IMR-90 (cell line): ENCODE results near the gene FGGY. TPM values are rescaled to one million over a fixed set of nuclear protein-coding genes. Genes with fewer than 3 reads are reported as not detected.

Source experiments
- ATAC-seq: fragments of 200-7000 bp; cut with Tn5 transposase; 2 replicates; pipeline ENCODE4 v1.9.1; 2020; ENCODE audit warnings: low read depth, mild to moderate bottlenecking, moderate library complexity
- BruUV-seq: library from RNA; stranded (reverse); fragments of 400-500 nt; replicated peaks from 2 replicates; lab custom pipeline; 2021; lab: Mats Ljungman, UMichigan
- CTCF ChIA-PET: fragments of 300-600 bp; formaldehyde crosslinking; extraction: SDS; loops from one replicate; lab custom pipeline; 2021; ENCODE audit warnings: antibody characterized with exemption; lab: Yijun Ruan, JAX
- POLR2A ChIA-PET: fragments of 300-600 bp; sonication (Branson Sonifier 250); formaldehyde crosslinking; loops from one replicate; lab custom pipeline; 2022; ENCODE audit warnings: antibody characterized with exemption; ENCODE audit not compliant: unreplicated experiment; lab: Charles Lee
- DNase-seq: peaks from one replicate; pipeline ENCODE4 v3.0.0; 2013
- H2AFZ ChIP-seq: replicated peaks from 2 replicates; pipeline ENCODE3; 2013; ENCODE audit warnings: low read length, mild to moderate bottlenecking; ENCODE audit not compliant: poor library complexity
- H2AK5ac ChIP-seq: 2 replicates; pipeline ENCODE4 v1.6.1; 2013; ENCODE audit warnings: low read depth, low read length, inconsistent platforms
- H2AK9ac ChIP-seq: replicated peaks from 2 replicates; pipeline ENCODE3; 2013; ENCODE audit warnings: mild to moderate bottlenecking, low read depth, low read length, moderate library complexity; ENCODE audit not compliant: poor library complexity
- H2BK120ac ChIP-seq: 2 replicates; pipeline ENCODE4 v1.6.1; 2013; ENCODE audit warnings: low read depth, low read length, inconsistent platforms
- H2BK15ac ChIP-seq: 3 replicates; pipeline ENCODE4 v1.6.1; 2013; ENCODE audit warnings: low read depth, low read length, inconsistent platforms
- H2BK20ac ChIP-seq: 2 replicates; pipeline ENCODE4 v1.6.1; 2013; ENCODE audit warnings: low read depth, mild to moderate bottlenecking, inconsistent platforms, low read length, moderate library complexity
- H2BK5ac ChIP-seq: 2 replicates; pipeline ENCODE4 v1.6.1; 2013; ENCODE audit warnings: mild to moderate bottlenecking, low read depth, low read length, inconsistent platforms; ENCODE audit not compliant: poor library complexity, severe bottlenecking
- H3K14ac ChIP-seq: replicated peaks from 2 replicates; pipeline ENCODE4 v1.6.1; 2013; ENCODE audit warnings: low read depth, low read length, inconsistent platforms
- H3K18ac ChIP-seq: 2 replicates; pipeline ENCODE4 v1.6.1; 2013; ENCODE audit warnings: low read depth, low read length, control low read depth
- H3K23ac ChIP-seq: 2 replicates; pipeline ENCODE4 v1.6.1; 2013; ENCODE audit warnings: low read depth, low read length, inconsistent platforms
- H3K27ac ChIP-seq: 2 replicates; pipeline ENCODE4 v1.5.1; 2013; ENCODE audit warnings: mild to moderate bottlenecking, control low read depth, low read length; ENCODE audit not compliant: insufficient read depth
- H3K27me3 ChIP-seq: 2 replicates; pipeline ENCODE4 v1.6.1; 2013; ENCODE audit warnings: low read length; ENCODE audit not compliant: control insufficient read depth, insufficient read depth
- H3K36me3 ChIP-seq: 2 replicates; pipeline ENCODE4 v1.6.1; 2013; ENCODE audit warnings: low read length, mixed read lengths; ENCODE audit not compliant: control insufficient read depth, insufficient read depth
- H3K4ac ChIP-seq: 2 replicates; pipeline ENCODE4 v1.6.1; 2013; ENCODE audit warnings: low read depth, low read length, inconsistent platforms
- H3K4me1 ChIP-seq: 2 replicates; pipeline ENCODE4 v1.6.1; 2013; ENCODE audit warnings: low read length, mixed read lengths; ENCODE audit not compliant: control insufficient read depth, insufficient read depth
- H3K4me2 ChIP-seq: 2 replicates; pipeline ENCODE4 v1.6.1; 2013; ENCODE audit warnings: low read depth, mild to moderate bottlenecking, control low read depth, low read length, moderate library complexity
- H3K4me3 ChIP-seq: 2 replicates; pipeline ENCODE4 v1.5.1; 2013; ENCODE audit warnings: low read depth, mild to moderate bottlenecking, control low read depth, low read length, moderate library complexity; ENCODE audit not compliant: insufficient read depth
- H3K56ac ChIP-seq: 2 replicates; pipeline ENCODE4 v1.6.1; 2013; ENCODE audit warnings: low read length, inconsistent platforms; ENCODE audit not compliant: insufficient read depth; ENCODE audit errors: extremely low read depth
- H3K79me1 ChIP-seq, 2 experiments: 2 replicates each; pipeline ENCODE4 v1.6.1; 2013; ENCODE audit warnings: low read length in 2 of 2, inconsistent platforms in 1 of 2, low read depth in 1 of 2
- H3K9ac ChIP-seq: 2 replicates; pipeline ENCODE4 v1.6.1; 2013; ENCODE audit warnings: low read depth, low read length, control low read depth
- H3K9me1 ChIP-seq: 2 replicates; pipeline ENCODE4 v1.6.1; 2013; ENCODE audit warnings: low read length, inconsistent platforms; ENCODE audit not compliant: insufficient read depth
- H3K9me3 ChIP-seq: 2 replicates; pipeline ENCODE4 v1.6.1; 2013; ENCODE audit warnings: low read length; ENCODE audit not compliant: control insufficient read depth, insufficient read depth
- H4K20me1 ChIP-seq: 2 replicates; pipeline ENCODE4 v1.6.1; 2013; ENCODE audit warnings: low read length, inconsistent platforms; ENCODE audit not compliant: insufficient read depth
- H4K5ac ChIP-seq: 2 replicates; pipeline ENCODE4 v1.6.1; 2013; ENCODE audit warnings: mild to moderate bottlenecking, low read depth, low read length, control low read depth
- H4K8ac ChIP-seq, 2 experiments: 2 replicates each; pipeline ENCODE4 v1.6.1; 2013; ENCODE audit warnings: low read depth in 2 of 2, low read length in 2 of 2, control low read depth in 1 of 2, inconsistent platforms in 1 of 2
- H4K91ac ChIP-seq: 2 replicates; pipeline ENCODE4 v1.6.1; 2013; ENCODE audit warnings: low read depth, low read length, inconsistent platforms; ENCODE audit not compliant: insufficient read depth
- FOS ChIP-seq: fragments of 150-350 bp; IDR thresholded peaks from 2 replicates; pipeline ENCODE4 v1.6.1; 2016; ENCODE audit warnings: low read depth, low read length
- MAFK ChIP-seq: IDR thresholded peaks from 2 replicates; pipeline ENCODE4 v1.6.1; 2012; ENCODE audit warnings: low read depth, low read length, improper control_type of control experiment
- MAZ ChIP-seq: IDR thresholded peaks from 2 replicates; pipeline ENCODE4 v1.6.1; 2012; ENCODE audit warnings: low read depth, mild to moderate bottlenecking, low read length, improper control_type of control experiment, moderate library complexity, borderline replicate concordance
- NFE2L2 ChIP-seq: fragments of 150-350 bp; IDR thresholded peaks from 2 replicates; pipeline ENCODE4 v1.6.1; 2016; ENCODE audit warnings: low read depth, mild to moderate bottlenecking, low read length
- WGBS, 2 experiments: methylation state at CpG; one replicate each; pipeline versions ENCODE4 v1.1.5 to v1.1.7; 2013; ENCODE audit warnings: missing lambda C conversion rate in 2 of 2; ENCODE audit not compliant: insufficient read length in 1 of 2; ENCODE audit errors: extremely low coverage in 2 of 2; 5-methylcytosine and 5-hydroxymethylcytosine counted together
- dilution Hi-C: fragments of 300-500 bp; cut with HindIII; formaldehyde crosslinking; loops from one replicate; pipeline ENCODE4 v1.14.3; 2018; ENCODE audit warnings: low sequenced_read_pairs; ENCODE audit not compliant: unreplicated experiment
- in situ Hi-C: fragments of 300-500 bp; cut with MboI; formaldehyde crosslinking; loops from 3 replicates; pipeline ENCODE4 v1.14.3; 2019; ENCODE audit warnings: low sequenced_read_pairs, inconsistent platforms, mixed read lengths
- intact Hi-C: fragments of 100-400 bp; cut with micrococcal nuclease; formaldehyde crosslinking; loops from 2 replicates; pipeline ENCODE4 v1.10.0; 2022
- polyA plus RNA-seq, 3 experiments: library from polyadenylated mRNA; depleted of rRNA; stranded (reverse); fragments of >200 nt; gene quantifications; 2 replicates each; pipeline ENCODE4 v1.2.3, GENCODE V29; 2012; ENCODE audit warnings: low replicate concordance in 1 of 3
- total RNA-seq: library from RNA; depleted of rRNA; stranded (reverse); fragments of >200 nt; gene quantifications from 2 replicates; pipeline ENCODE4 v1.2.3, GENCODE V29; 2012

Gene FGGY
- total and polyA plus RNA-seq, 2 of the 4 experiments (the other 2 are of a cell fraction) = 5.6 to 14.0 TPM

DNA sequence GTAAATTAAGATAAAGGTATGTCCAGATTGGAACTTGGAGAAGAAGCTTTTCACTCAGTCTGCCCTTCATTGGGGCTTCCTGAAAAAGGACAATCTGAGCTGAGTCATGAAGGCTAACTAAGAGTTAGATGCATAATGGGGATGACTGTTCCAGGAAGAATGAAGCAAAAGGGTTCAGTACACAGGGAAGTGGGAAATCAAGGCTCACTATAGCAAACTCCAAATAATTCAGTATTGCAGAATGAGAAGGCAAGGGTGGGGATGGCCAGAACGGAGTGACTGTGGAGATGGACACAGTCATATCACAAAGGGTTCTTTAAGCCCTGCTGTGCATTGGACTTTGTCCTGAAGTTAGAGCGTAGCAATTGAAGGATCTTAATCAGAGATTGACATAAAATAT is 158.3 kb downstream of the FGGY start:
- Histone ChIP-seq H2BK15ac (0 out of 3 replicates have a peak overlapping the region, but pooled peaks have one; percentile 53), H2BK20ac (peak overlapping the region; percentile 61; the same call in 1 of the 2 replicates), H3K9ac (no peak overlapping the region), H3K4me3 (no peak overlapping the region), H3K4ac (peak overlapping the region; percentile 17; the same call in 1 of the 2 replicates), H3K27me3 (no peaks in the 10 kb centered on the region), H2BK5ac (peak overlapping the region; percentile 56), H3K79me1 (no peaks in the 10 kb centered on the region), H2AK5ac (peak overlapping the region; percentile 52; the same call in 1 of the 2 replicates), H4K5ac (no peak overlapping the region), H3K56ac (no peak overlapping the region), H3K23ac (no peak overlapping the region), H2AFZ (peak overlapping the region; percentile 39), H3K18ac (no peak overlapping the region), H3K4me2 (no peak overlapping the region; the same call in 1 of the 2 replicates), H3K36me3 (no peaks in the 10 kb centered on the region), H3K9me3 (0 out of 2 replicates have a peak, but pooled peaks cover 3% of the 10 kb centered on the region), H3K14ac (peak overlapping the region; percentile 18; the same call in 1 of the 2 replicates), H2AK9ac (no peak overlapping the region), H3K27ac (no peak overlapping the region), H4K8ac (peak overlapping the region in 1 of 2 experiments; percentile 22; a peak in 1 of 4 replicates), H3K9me1 (peaks cover 6% of the 10 kb centered on the region; the same call in 1 of the 2 replicates), H3K4me1 (peaks cover 1% of the 10 kb centered on the region), H4K20me1 (no peaks in the 10 kb centered on the region), H2BK120ac (peak overlapping the region; percentile 51; the same call in 1 of the 2 replicates), H4K91ac (no peak overlapping the region)
- BruUV-seq = no TSS peak
- TF ChIP-seq MAFK = no peak
- TF ChIP-seq NFE2L2 = peak; percentile 8; the same call in 1 of the 2 replicates
- no peak for TF ChIP-seq MAZ
- peak; percentile 51 for TF ChIP-seq FOS
- no CpG with 5 or more reads among the region's 2 CpGs for WGBS, 2 experiments
- ChIA-PET POLR2A (interaction anchor here (0.5 kb wide), 1 partner anchor 717 kb away, joined by 3 read pairs; no protein-coding TSS in a partner anchor), CTCF (no interaction called here)
- intact Hi-C loops (no loop called here), dilution Hi-C loops (no loop called here), in situ Hi-C loops (no loop called here)
- DNase-seq (peak; percentile 80), ATAC-seq (peak; percentile 94)
